Right lobe of liver (tissue), 4 donors: ENCODE results near the gene RNF13.

Experiments used
- POLR2A ChIP-seq: fragments of 450-650 bp; IDR thresholded peaks from one replicate; pipeline ENCODE4 v1.6.1; 2017; ENCODE audit warnings: antibody characterized with exemption, mild to moderate bottlenecking
- TF ChIP-seq, protein P1 (sequence below), 4 donors: fragments of 200-600 bp in 3 of 4; fragments of 450-650 bp in 1 of 4; IDR thresholded peaks; one replicate each; pipeline versions ENCODE4 v1.5.1 to v1.8.0; 2016 to 2022; ENCODE audit warnings: antibody characterized with exemption in 4 of 4, mild to moderate bottlenecking in 2 of 4
- donor health status: DM: no; HTN: no; CAD: no.
- donor health status: DM: no; HTN: no; CAD: no.
- donor health status: DM: no; HTN: yes; CAD: no.

DNA sequence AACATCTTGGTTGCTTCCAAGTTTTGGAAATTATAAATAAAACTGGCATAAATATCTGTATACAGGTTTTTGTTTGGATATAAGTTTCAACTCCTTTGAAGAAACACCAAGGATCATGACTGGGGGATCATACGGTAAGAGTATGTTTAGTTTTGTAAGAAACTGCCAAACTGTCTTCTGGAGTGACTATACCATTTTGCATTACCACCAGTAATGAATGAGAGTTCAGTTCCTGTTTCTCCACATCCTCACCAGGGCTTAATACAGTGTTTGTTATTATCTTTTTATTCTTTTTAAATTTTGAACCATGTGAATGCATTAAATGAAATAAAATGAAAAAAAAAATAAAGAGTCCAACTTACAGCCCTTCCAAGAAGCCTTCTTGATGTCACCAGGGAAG lies 17.0 kb upstream of the RNF13 start:
- TF ChIP-seq, protein P1, sequence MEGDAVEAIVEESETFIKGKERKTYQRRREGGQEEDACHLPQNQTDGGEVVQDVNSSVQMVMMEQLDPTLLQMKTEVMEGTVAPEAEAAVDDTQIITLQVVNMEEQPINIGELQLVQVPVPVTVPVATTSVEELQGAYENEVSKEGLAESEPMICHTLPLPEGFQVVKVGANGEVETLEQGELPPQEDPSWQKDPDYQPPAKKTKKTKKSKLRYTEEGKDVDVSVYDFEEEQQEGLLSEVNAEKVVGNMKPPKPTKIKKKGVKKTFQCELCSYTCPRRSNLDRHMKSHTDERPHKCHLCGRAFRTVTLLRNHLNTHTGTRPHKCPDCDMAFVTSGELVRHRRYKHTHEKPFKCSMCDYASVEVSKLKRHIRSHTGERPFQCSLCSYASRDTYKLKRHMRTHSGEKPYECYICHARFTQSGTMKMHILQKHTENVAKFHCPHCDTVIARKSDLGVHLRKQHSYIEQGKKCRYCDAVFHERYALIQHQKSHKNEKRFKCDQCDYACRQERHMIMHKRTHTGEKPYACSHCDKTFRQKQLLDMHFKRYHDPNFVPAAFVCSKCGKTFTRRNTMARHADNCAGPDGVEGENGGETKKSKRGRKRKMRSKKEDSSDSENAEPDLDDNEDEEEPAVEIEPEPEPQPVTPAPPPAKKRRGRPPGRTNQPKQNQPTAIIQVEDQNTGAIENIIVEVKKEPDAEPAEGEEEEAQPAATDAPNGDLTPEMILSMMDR (IDR thresholded peaks at IDR 0.05) = no peak
- TF ChIP-seq POLR2A = no peak
